Effector memory CD4-positive, alpha-beta T cell (primary cell): Measurements from ENCODE around the gene DYRK1A.

Experiments
- DNase-seq, 3 donors: peaks; one replicate each; pipeline ENCODE4 v3.0.0-alpha.2; 2020
- H3K27ac ChIP-seq: 2 replicates; pipeline ENCODE4 v1.7.0; 2013; ENCODE audit warnings: mild to moderate bottlenecking, low read length, moderate library complexity; ENCODE audit not compliant: insufficient read depth, poor library complexity, severe bottlenecking
- H3K27me3 ChIP-seq: replicated peaks from 2 replicates; pipeline ENCODE4 v1.7.0; 2013; ENCODE audit warnings: mild to moderate bottlenecking, low read length; ENCODE audit not compliant: insufficient read depth, control insufficient read depth, poor library complexity, severe bottlenecking
- H3K36me3 ChIP-seq: 2 replicates; pipeline ENCODE4 v1.7.0; 2013; ENCODE audit warnings: mild to moderate bottlenecking, low read length, moderate library complexity; ENCODE audit not compliant: control insufficient read depth, insufficient read depth
- H3K4me1 ChIP-seq: 2 replicates; pipeline ENCODE4 v1.7.0; 2013; ENCODE audit warnings: low read length, mild to moderate bottlenecking; ENCODE audit not compliant: control insufficient read depth, insufficient read depth, poor library complexity, severe bottlenecking
- H3K4me3 ChIP-seq: 2 replicates; pipeline ENCODE4 v1.7.0; 2013; ENCODE audit warnings: low read length, low read depth, mild to moderate bottlenecking; ENCODE audit not compliant: insufficient read depth, poor library complexity, severe bottlenecking
- H3K9me3 ChIP-seq: 2 replicates; pipeline ENCODE4 v1.7.0; 2013; ENCODE audit warnings: mild to moderate bottlenecking, low read length, moderate library complexity; ENCODE audit not compliant: control insufficient read depth

DYRK1A gene

GRCh38 chr21:37455504-37455911 is 88.9 kb downstream of the DYRK1A start:
- no peaks in the 10 kb centered on the region for H3K36me3 ChIP-seq
- H3K4me3 ChIP-seq = no peak overlapping the region
- no peaks in the 10 kb centered on the region for H3K27me3 ChIP-seq
- no peak for DNase-seq
- H3K27ac ChIP-seq = no peak overlapping the region
- peaks cover 13% of the 10 kb centered on the region for H3K4me1 ChIP-seq
- H3K9me3 ChIP-seq = no peaks in the 10 kb centered on the region

- no peak for DNase-seq
- H3K27ac ChIP-seq = peak overlapping the region; percentile 5
Observed at GRCh38 chr21:37458669-37459276, 92.2 kb downstream of the DYRK1A start.

GRCh38 chr21:37459575-37459974 is 93.0 kb downstream of the DYRK1A start:
- H3K4me1 ChIP-seq = peaks cover 22% of the 10 kb centered on the region
- H3K36me3 ChIP-seq = no peaks in the 10 kb centered on the region
- DNase-seq = no peak
- no peaks in the 10 kb centered on the region for H3K27me3 ChIP-seq
- no peak overlapping the region for H3K27ac ChIP-seq
- no peaks in the 10 kb centered on the region for H3K9me3 ChIP-seq
- H3K4me3 ChIP-seq = no peak overlapping the region

More at GRCh38 chr21:37458669-37459276, 92.2 kb downstream of the DYRK1A start:
- Histone ChIP-seq H3K4me3 (no peak overlapping the region), H3K9me3 (no peaks in the 10 kb centered on the region), H3K36me3 (no peaks in the 10 kb centered on the region), H3K27me3 (no peaks in the 10 kb centered on the region), H3K4me1 (peaks cover 22% of the 10 kb centered on the region)

GRCh38 chr21:37460196-37460595 is 93.6 kb downstream of the DYRK1A start:
- Histone ChIP-seq H3K4me1 (peaks cover 22% of the 10 kb centered on the region), H3K4me3 (no peak overlapping the region)

GRCh38 chr21:37461479-37461878 is 94.9 kb downstream of the DYRK1A start:
- H3K36me3 ChIP-seq = no peaks in the 10 kb centered on the region
- H3K27ac ChIP-seq = no peak overlapping the region
- H3K27me3 ChIP-seq = no peaks in the 10 kb centered on the region
- peaks cover 16% of the 10 kb centered on the region for H3K4me1 ChIP-seq
- H3K4me3 ChIP-seq = no peak overlapping the region
- H3K9me3 ChIP-seq = no peaks in the 10 kb centered on the region
- no peak for DNase-seq

More at GRCh38 chr21:37460196-37460595, 93.6 kb downstream of the DYRK1A start:
- no peak for DNase-seq
- Histone ChIP-seq H3K36me3 (no peaks in the 10 kb centered on the region), H3K9me3 (no peaks in the 10 kb centered on the region), H3K27me3 (no peaks in the 10 kb centered on the region), H3K27ac (no peak overlapping the region)

GRCh38 chr21:37462087-37462861 is 95.7 kb downstream of the DYRK1A start:
- Histone ChIP-seq H3K9me3 (no peaks in the 10 kb centered on the region), H3K27me3 (no peaks in the 10 kb centered on the region), H3K36me3 (no peaks in the 10 kb centered on the region), H3K4me3 (no peak overlapping the region), H3K27ac (no peak overlapping the region), H3K4me1 (peaks cover 14% of the 10 kb centered on the region)
- no peak for DNase-seq

- H3K4me3 ChIP-seq = no peak overlapping the region
- no peaks in the 10 kb centered on the region for H3K36me3 ChIP-seq
- H3K4me1 ChIP-seq = peaks cover 14% of the 10 kb centered on the region
- no peak overlapping the region for H3K27ac ChIP-seq
- DNase-seq = no peak
- H3K27me3 ChIP-seq = no peaks in the 10 kb centered on the region
- H3K9me3 ChIP-seq = no peaks in the 10 kb centered on the region
Observed at GRCh38 chr21:37463083-37463801, 96.7 kb downstream of the DYRK1A start.

- Histone ChIP-seq H3K27me3 (no peaks in the 10 kb centered on the region), H3K9me3 (no peaks in the 10 kb centered on the region), H3K4me1 (peaks cover 6% of the 10 kb centered on the region), H3K36me3 (no peaks in the 10 kb centered on the region), H3K4me3 (no peak overlapping the region), H3K27ac (no peak overlapping the region)
- no peak for DNase-seq
Observed at GRCh38 chr21:37467082-37467481, 100.5 kb downstream of the DYRK1A start.

- Histone ChIP-seq H3K4me1 (no peaks in the 10 kb centered on the region), H3K36me3 (peaks cover 9% of the 10 kb centered on the region), H3K27me3 (no peaks in the 10 kb centered on the region), H3K4me3 (no peak overlapping the region), H3K9me3 (no peaks in the 10 kb centered on the region), H3K27ac (no peak overlapping the region)
- DNase-seq = no peak
Observed at GRCh38 chr21:37468909-37469308, 102.3 kb downstream of the DYRK1A start.

GRCh38 chr21:37469441-37469840 is 102.9 kb downstream of the DYRK1A start:
- Histone ChIP-seq H3K4me3 (no peak overlapping the region), H3K27me3 (no peaks in the 10 kb centered on the region), H3K4me1 (no peaks in the 10 kb centered on the region), H3K36me3 (peaks cover 9% of the 10 kb centered on the region), H3K9me3 (no peaks in the 10 kb centered on the region), H3K27ac (no peak overlapping the region)
- no peak for DNase-seq
